GM21390 (cell line): ENCODE data around the gene FAM78A.

Experiments
- ATAC-seq: cut with Tn5 transposase; IDR thresholded peaks from one replicate; pipeline ENCODE4 v1.9.1; 2021; ENCODE audit not compliant: unreplicated experiment

The FAM78A gene

GRCh38 chr9:131276094-131276888 lies at the start of gene FAM78A:
Gene FAM78A (minus strand): TSS chr9:131276510. CDS start chr9:131276179, 331 bp downstream.
- no peak for ATAC-seq

- ATAC-seq = no peak
Observed at GRCh38 chr9:131324736-131325679, 48.7 kb upstream of the FAM78A start.

- ATAC-seq = no peak
Observed at GRCh38 chr9:131323629-131324028, 47.3 kb upstream of the FAM78A start.

- ATAC-seq = no peak
Observed at GRCh38 chr9:131320031-131320685, 43.8 kb upstream of the FAM78A start.

- no peak for ATAC-seq
Observed at GRCh38 chr9:131319486-131319885, 43.2 kb upstream of the FAM78A start.

GRCh38 chr9:131318231-131319085 lies 42.1 kb upstream of the FAM78A start:
- no peak for ATAC-seq

- no peak for ATAC-seq
Observed at GRCh38 chr9:131312822-131313770, 36.8 kb upstream of the FAM78A start.

- no peak for ATAC-seq
Observed at GRCh38 chr9:131312246-131312645, 35.9 kb upstream of the FAM78A start.

GRCh38 chr9:131310833-131311554 lies 34.7 kb upstream of the FAM78A start:
- no peak for ATAC-seq

- ATAC-seq = no peak
Observed at GRCh38 chr9:131309530-131310276, 33.4 kb upstream of the FAM78A start.

- ATAC-seq = no peak
Observed at GRCh38 chr9:131308906-131309529, 32.7 kb upstream of the FAM78A start.

- ATAC-seq = no peak
Observed at GRCh38 chr9:131308452-131308851, 32.1 kb upstream of the FAM78A start.

- ATAC-seq = no peak
Observed at GRCh38 chr9:131307974-131308373, 31.7 kb upstream of the FAM78A start.

GRCh38 chr9:131306397-131307004 lies 30.2 kb upstream of the FAM78A start:
- no peak for ATAC-seq

GRCh38 chr9:131304676-131305355 lies 28.5 kb upstream of the FAM78A start:
- ATAC-seq = no peak
